GM23248 (cell line): ENCODE measurements around the gene CORO2B.

Experiments used
- EZH2 ChIP-seq: fragments of 200-600 bp; sonication (generic); IDR thresholded peaks from 2 replicates; pipeline ENCODE4 v1.6.1; 2018; ENCODE audit warnings: antibody characterized with exemption, mild to moderate bottlenecking; ENCODE audit not compliant: insufficient read depth, poor library complexity, severe bottlenecking
- EZH2phosphoT487 ChIP-seq: fragments of 200-600 bp; sonication (generic); IDR thresholded peaks from 2 replicates; pipeline ENCODE4 v1.6.1; 2018; ENCODE audit warnings: antibody characterized with exemption, moderate library complexity, mild to moderate bottlenecking, low read depth; ENCODE audit not compliant: insufficient read depth

DNA sequence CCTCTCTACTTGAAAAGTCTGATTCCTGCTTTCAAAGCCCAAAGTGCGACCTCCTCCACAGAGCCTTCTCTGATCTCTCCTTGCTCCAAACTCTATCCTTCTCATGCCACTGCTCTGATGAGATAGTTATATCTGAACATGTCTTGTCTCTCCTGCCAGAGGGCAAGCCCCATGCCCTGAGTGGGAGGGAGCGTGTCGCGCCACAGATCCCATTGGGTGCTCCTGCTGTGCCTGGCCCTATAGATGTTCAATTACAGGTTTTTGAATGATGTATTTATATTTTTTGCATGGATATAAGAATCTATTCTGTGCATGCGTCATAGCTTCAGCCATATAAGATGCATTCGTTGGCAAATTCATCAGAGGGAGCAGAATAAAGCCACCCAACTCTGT lies 20.4 kb downstream of the CORO2B start:
- TF ChIP-seq EZH2, result no peak
- TF ChIP-seq EZH2phosphoT487, result no peak
